Keratinocyte (primary cell): ENCODE results near the gene IGFBP5. TPM values are rescaled to one million over a fixed set of nuclear protein-coding genes. Genes with fewer than 3 reads are reported as not detected.

Experiments used
- DNase-seq: peaks from one replicate; pipeline ENCODE4 v3.0.0-alpha.2; 2011; ENCODE audit warnings: low read depth, missing footprints, low spot score
- FAIRE-seq: peaks from 2 replicates; lab custom pipeline; 2011; peaks lifted over from hg19 to GRCh38; lab: Jason Lieb, UNC
- H2AFZ ChIP-seq: 2 replicates; pipeline ENCODE4 v1.6.0; 2012; ENCODE audit warnings: low read length, control low read depth, inconsistent platforms; ENCODE audit not compliant: control insufficient read depth
- H3K27ac ChIP-seq: 2 replicates; pipeline ENCODE4 v1.5.1; 2011; ENCODE audit warnings: low read length; ENCODE audit not compliant: control insufficient read depth, insufficient read depth
- H3K27me3 ChIP-seq: 3 replicates; pipeline ENCODE4 v1.6.0; 2011; ENCODE audit warnings: low read length; ENCODE audit not compliant: control insufficient read depth, insufficient read depth; ENCODE audit errors: extremely low read depth
- H3K36me3 ChIP-seq, 2 experiments: 2 replicates in 1 of 2; 3 replicates in 1 of 2; pipeline ENCODE4 v1.5.1; 2011; ENCODE audit warnings: low read length in 2 of 2, mild to moderate bottlenecking in 1 of 2; ENCODE audit not compliant: control insufficient read depth in 2 of 2, insufficient read depth in 2 of 2; ENCODE audit errors: extremely low read depth in 1 of 2
- H3K4me1 ChIP-seq: 3 replicates; pipeline ENCODE4 v1.5.1; 2011; ENCODE audit warnings: low read length; ENCODE audit not compliant: control insufficient read depth, insufficient read depth; ENCODE audit errors: extremely low read depth
- H3K4me2 ChIP-seq: 3 replicates; pipeline ENCODE4 v1.6.0; 2011; ENCODE audit warnings: low read depth, low read length; ENCODE audit not compliant: control insufficient read depth, insufficient read depth; ENCODE audit errors: extremely low read depth
- H3K4me3 ChIP-seq, 3 experiments: fragments of 200-600 bp in 1 of 3; sonication (generic) in 1 of 3; 2 replicates in 2 of 3; 3 replicates in 1 of 3; pipeline ENCODE4 v1.5.1; 2011 to 2016; ENCODE audit warnings: low read length in 3 of 3, mild to moderate bottlenecking in 3 of 3, control low read depth in 2 of 3, inconsistent platforms in 1 of 3, low read depth in 1 of 3, mixed read lengths in 1 of 3, mixed run types in 1 of 3, moderate library complexity in 1 of 3; ENCODE audit not compliant: control insufficient read depth in 2 of 3, insufficient read depth in 2 of 3; ENCODE audit errors: extremely low read depth in 1 of 3
- H3K79me2 ChIP-seq: 2 replicates; pipeline ENCODE4 v1.6.0; 2012; ENCODE audit warnings: low read length; ENCODE audit not compliant: control insufficient read depth, insufficient read depth
- H3K9ac ChIP-seq: 3 replicates; pipeline ENCODE4 v1.6.0; 2011; ENCODE audit warnings: low read length; ENCODE audit not compliant: control insufficient read depth, insufficient read depth; ENCODE audit errors: extremely low read depth
- H3K9me1 ChIP-seq: 3 replicates; pipeline ENCODE4 v1.6.0; 2011; ENCODE audit warnings: low read length; ENCODE audit not compliant: control insufficient read depth, insufficient read depth; ENCODE audit errors: extremely low read depth
- H3K9me3 ChIP-seq: 2 replicates; pipeline ENCODE4 v1.5.1; 2012; ENCODE audit warnings: low read depth, low read length; ENCODE audit not compliant: control insufficient read depth
- H4K20me1 ChIP-seq: 3 replicates; pipeline ENCODE4 v1.6.0; 2011; ENCODE audit warnings: low read length; ENCODE audit not compliant: control insufficient read depth, insufficient read depth; ENCODE audit errors: extremely low read depth
- EZH2 ChIP-seq: IDR thresholded peaks from one replicate; pipeline ENCODE4 v1.6.1; 2012; ENCODE audit warnings: inconsistent platforms, mild to moderate bottlenecking, low read length, moderate library complexity
- dilution Hi-C: fragments of 300-500 bp; cut with MboI; formaldehyde crosslinking; loops from one replicate; pipeline ENCODE4 v1.7.0; 2020; ENCODE audit warnings: low sequenced_read_pairs; ENCODE audit not compliant: extremely low pct_ligation_motif_present
- polyA plus RNA-seq, 5 experiments: library from polyadenylated mRNA; depleted of rRNA in 3 of 5; stranded (reverse) in 3 of 5; stranded (forward) in 1 of 5; unstranded in 1 of 5; fragments of >200 nt; gene quantifications; 1 replicate in 1 of 5; 2 replicates in 3 of 5; 3 replicates in 1 of 5; pipeline versions ENCODE4 v1.2.1 to v1.2.3, GENCODE V29; 2011 to 2012; ENCODE audit warnings: missing spikeins in 2 of 5, low read depth in 1 of 5, low replicate concordance in 1 of 5
- TF ChIP-seq, protein P1 (sequence below), 3 experiments: IDR thresholded peaks in 1 of 3; conservative IDR thresholded peaks in 1 of 3; optimal IDR thresholded peaks in 1 of 3; 2 replicates in 2 of 3; 3 replicates in 1 of 3; pipeline versions ENCODE3 to v1.5.1; 2011; ENCODE audit warnings: low read length in 3 of 3, mild to moderate bottlenecking in 3 of 3, moderate library complexity in 2 of 3, control low read depth in 1 of 3, inconsistent platforms in 1 of 3; ENCODE audit not compliant: insufficient read depth in 2 of 3; ENCODE audit errors: extremely low read depth in 1 of 3

IGFBP5 gene
- polyA plus RNA-seq, 1 donor (not counting 4 experiments of a cell fraction or from before 2014, with no cell fraction given), result 1.1 TPM

DNA sequence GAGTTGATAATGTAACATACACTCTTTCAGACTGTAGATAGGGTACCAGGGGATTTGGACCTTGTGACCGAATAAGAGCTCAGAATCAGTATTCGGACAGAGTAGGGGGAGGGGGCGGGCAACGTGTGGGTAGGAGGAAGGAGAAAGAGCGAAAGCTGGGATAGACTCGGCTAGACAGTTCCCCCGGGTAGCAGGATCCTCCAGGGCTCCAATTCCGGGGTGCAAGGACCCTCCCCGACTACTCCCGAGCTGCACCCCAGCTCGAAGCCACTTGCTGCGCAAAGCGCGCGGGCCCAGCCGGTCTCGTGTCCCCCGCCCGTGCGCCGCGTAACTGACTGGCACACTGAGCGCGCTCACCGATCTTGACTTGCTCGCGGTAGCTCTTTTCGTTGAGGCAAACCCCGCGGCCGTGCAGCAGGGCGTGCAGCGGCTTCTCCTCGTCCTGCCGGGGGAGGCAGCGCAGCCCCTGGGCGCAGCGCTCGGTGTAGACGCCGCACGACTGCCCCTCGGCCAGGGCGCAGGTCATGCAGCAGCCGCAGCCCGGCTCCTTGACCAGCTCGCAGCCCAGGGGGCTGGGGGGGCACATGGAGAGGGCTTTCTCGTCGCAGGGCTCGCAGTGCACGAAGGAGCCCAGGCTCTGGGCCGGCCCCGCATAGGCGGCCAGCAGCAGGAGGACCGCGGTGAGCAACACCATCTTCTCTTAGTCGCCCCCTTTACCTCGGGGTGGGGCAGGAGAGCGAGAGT lies 1.1 kb downstream of the IGFBP5 start:
- no peak for DNase-seq
- H3K36me3 ChIP-seq, result no peaks in the 10 kb centered on the region
- H2AFZ ChIP-seq, result peak overlapping the region; percentile 74
- H3K4me2 ChIP-seq, result peak overlapping the region; percentile 92
- no peaks in the 10 kb centered on the region for H3K79me2 ChIP-seq
- dilution Hi-C loops, result no loop called here
- H3K9ac ChIP-seq, result peak overlapping the region; percentile 22
- no peaks in the 10 kb centered on the region for H3K9me1 ChIP-seq
- peak; percentile 20 for FAIRE-seq
- no peaks in the 10 kb centered on the region for H3K9me3 ChIP-seq
- peak overlapping the region; percentile 37 to 68 (median 43) for H3K4me3 ChIP-seq
- no peak overlapping the region for H3K27ac ChIP-seq
- peaks cover 42% of the 10 kb centered on the region for H3K4me1 ChIP-seq
- peaks cover 17% of the 10 kb centered on the region for H3K27me3 ChIP-seq
- TF ChIP-seq EZH2, result no peak
- TF ChIP-seq, protein P1, sequence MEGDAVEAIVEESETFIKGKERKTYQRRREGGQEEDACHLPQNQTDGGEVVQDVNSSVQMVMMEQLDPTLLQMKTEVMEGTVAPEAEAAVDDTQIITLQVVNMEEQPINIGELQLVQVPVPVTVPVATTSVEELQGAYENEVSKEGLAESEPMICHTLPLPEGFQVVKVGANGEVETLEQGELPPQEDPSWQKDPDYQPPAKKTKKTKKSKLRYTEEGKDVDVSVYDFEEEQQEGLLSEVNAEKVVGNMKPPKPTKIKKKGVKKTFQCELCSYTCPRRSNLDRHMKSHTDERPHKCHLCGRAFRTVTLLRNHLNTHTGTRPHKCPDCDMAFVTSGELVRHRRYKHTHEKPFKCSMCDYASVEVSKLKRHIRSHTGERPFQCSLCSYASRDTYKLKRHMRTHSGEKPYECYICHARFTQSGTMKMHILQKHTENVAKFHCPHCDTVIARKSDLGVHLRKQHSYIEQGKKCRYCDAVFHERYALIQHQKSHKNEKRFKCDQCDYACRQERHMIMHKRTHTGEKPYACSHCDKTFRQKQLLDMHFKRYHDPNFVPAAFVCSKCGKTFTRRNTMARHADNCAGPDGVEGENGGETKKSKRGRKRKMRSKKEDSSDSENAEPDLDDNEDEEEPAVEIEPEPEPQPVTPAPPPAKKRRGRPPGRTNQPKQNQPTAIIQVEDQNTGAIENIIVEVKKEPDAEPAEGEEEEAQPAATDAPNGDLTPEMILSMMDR (optimal IDR thresholded peaks at IDR 0.05 in 1 of 3, IDR thresholded peaks at IDR 0.05 in 1 of 3, conservative IDR thresholded peaks at IDR 0.05 in 1 of 3; ENCODE audit: extremely low read depth in 1 of 3, insufficient read depth in 2 of 3, low read length in 3 of 3), result no peak
- H4K20me1 ChIP-seq, result no peaks in the 10 kb centered on the region

DNA sequence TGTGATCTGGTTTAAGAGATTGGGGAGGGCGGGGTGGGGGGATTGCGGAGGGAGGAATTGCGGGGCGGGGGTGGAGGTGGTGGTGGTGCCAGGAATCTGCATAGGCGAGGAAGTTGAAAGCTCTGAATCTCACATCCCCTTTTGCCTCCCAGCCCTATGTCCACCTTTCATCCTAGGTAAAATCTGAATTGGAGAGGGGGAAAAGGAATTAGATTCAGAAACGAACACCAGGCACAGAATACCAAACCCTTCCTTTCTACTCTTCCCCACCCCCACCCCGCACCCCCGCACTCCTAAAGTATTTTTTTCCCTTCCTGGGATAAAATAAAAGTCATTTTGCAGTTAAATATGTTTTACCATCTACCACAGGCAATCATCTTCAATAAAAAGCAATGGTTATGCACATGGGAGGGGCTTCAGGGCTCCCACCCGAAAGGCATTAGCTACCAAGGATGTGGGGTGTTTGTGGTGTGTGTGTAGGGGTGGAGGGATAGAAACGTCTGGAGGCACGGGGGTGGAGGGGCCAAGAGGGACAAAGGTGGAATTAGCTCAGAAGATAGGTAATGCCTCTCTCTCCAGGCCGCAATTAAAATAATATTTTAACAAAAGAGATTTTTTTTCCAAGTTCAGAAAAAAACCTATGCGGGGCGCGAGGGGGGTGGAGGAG lies 1.8 kb downstream of the IGFBP5 start:
- Histone ChIP-seq H3K27ac (no peak overlapping the region), H3K79me2 (no peaks in the 10 kb centered on the region), H3K9me3 (no peaks in the 10 kb centered on the region), H3K4me3 (peak overlapping the region; percentile 37 to 68 (median 43)), H3K4me1 (peaks cover 49% of the 10 kb centered on the region), H4K20me1 (no peaks in the 10 kb centered on the region), H2AFZ (no peak overlapping the region), H3K27me3 (peaks cover 17% of the 10 kb centered on the region), H3K4me2 (peak overlapping the region; percentile 92), H3K9ac (no peak overlapping the region), H3K36me3 (no peaks in the 10 kb centered on the region), H3K9me1 (no peaks in the 10 kb centered on the region)
- FAIRE-seq, result no peak
- no peak for DNase-seq
- dilution Hi-C loops, result no loop called here
- TF ChIP-seq EZH2, result no peak
- TF ChIP-seq, protein P1 (optimal IDR thresholded peaks at IDR 0.05 in 1 of 3, IDR thresholded peaks at IDR 0.05 in 1 of 3, conservative IDR thresholded peaks at IDR 0.05 in 1 of 3; ENCODE audit: extremely low read depth in 1 of 3, insufficient read depth in 2 of 3, low read length in 3 of 3), result no peak
